SK-N-SH (cell line): Measurements from ENCODE around the gene RUFY2. TPM values are rescaled to one million over a fixed set of nuclear protein-coding genes. Genes with fewer than 3 reads are reported as not detected.

ENCODE experiments used
- CTCF ChIA-PET: fragments of 300-600, 350-600 bp; formaldehyde crosslinking; extraction: SDS; loops from one replicate; lab custom pipeline; 2021; lab: Yijun Ruan, JAX
- POLR2A ChIA-PET: fragments of 350-600 bp; sonication (Branson Sonifier 250); formaldehyde crosslinking; extraction: SDS; loops from one replicate; lab custom pipeline; 2020; ENCODE audit warnings: antibody characterized with exemption, inconsistent platforms; lab: Yijun Ruan, JAX
- DNase-seq: peaks from one replicate; pipeline ENCODE4 v3.0.0; 2012
- H2AFZ ChIP-seq: fragments of 200-600 bp; sonication (generic); 2 replicates; pipeline ENCODE4 v1.8.1; 2016; ENCODE audit warnings: antibody characterized with exemption, mild to moderate bottlenecking, low read depth
- H3F3A ChIP-seq: fragments of 200-600 bp; sonication (generic); replicated peaks from 2 replicates; pipeline ENCODE3; 2016; ENCODE audit warnings: antibody characterized with exemption, mild to moderate bottlenecking; ENCODE audit not compliant: insufficient read depth
- H3K27ac ChIP-seq, 2 experiments: fragments of 200-500 bp in 1 of 2; fragments of 200-600 bp in 1 of 2; sonication (Bioruptor generic) in 1 of 2; sonication (generic), shearing (Covaris generic) in 1 of 2; 2 replicates each; pipeline versions ENCODE4 v1.5.1 to v1.6.1; 2014 to 2016; ENCODE audit warnings: low read depth in 2 of 2, inconsistent platforms in 1 of 2, low read length in 1 of 2, mild to moderate bottlenecking in 1 of 2, mixed read lengths in 1 of 2
- H3K27me3 ChIP-seq: fragments of 200-600 bp; sonication (generic), shearing (Covaris generic); 2 replicates; pipeline ENCODE4 v1.6.1; 2016; ENCODE audit warnings: mixed run types; ENCODE audit not compliant: insufficient read depth
- H3K36me3 ChIP-seq, 2 experiments: fragments of 200-500 bp in 1 of 2; fragments of 200-600 bp in 1 of 2; sonication (Bioruptor generic) in 1 of 2; sonication (generic) in 1 of 2; replicated peaks in 1 of 2; 2 replicates each; pipeline versions ENCODE3 to v1.5.1; 2014 to 2016; ENCODE audit warnings: low read length in 1 of 2, mild to moderate bottlenecking in 1 of 2; ENCODE audit not compliant: insufficient read depth in 2 of 2, control insufficient read depth in 1 of 2
- H3K4me1 ChIP-seq, 2 experiments: fragments of 200-500 bp in 1 of 2; fragments of 200-600 bp in 1 of 2; sonication (Bioruptor generic) in 1 of 2; sonication (generic), shearing (Covaris generic) in 1 of 2; 2 replicates each; pipeline versions ENCODE4 v1.5.1 to v1.6.1; 2014 to 2016; ENCODE audit warnings: low read depth in 1 of 2, low read length in 1 of 2, mixed run types in 1 of 2; ENCODE audit not compliant: insufficient read depth in 2 of 2, control insufficient read depth in 1 of 2
- H3K4me2 ChIP-seq: fragments of 200-600 bp; sonication (generic), shearing (Covaris generic); 2 replicates; pipeline ENCODE4 v1.6.1; 2017; ENCODE audit warnings: mixed run types
- H3K4me3 ChIP-seq, 2 experiments: fragments of 200-500 bp in 1 of 2; fragments of 200-600 bp in 1 of 2; sonication (Bioruptor generic) in 1 of 2; sonication (generic), shearing (Covaris generic) in 1 of 2; 2 replicates each; pipeline versions ENCODE4 v1.5.1 to v1.8.1; 2014 to 2016; ENCODE audit warnings: low read depth in 2 of 2, inconsistent platforms in 1 of 2, low read length in 1 of 2, mild to moderate bottlenecking in 1 of 2, mixed read lengths in 1 of 2, moderate library complexity in 1 of 2
- H3K79me2 ChIP-seq: fragments of 200-600 bp; sonication (generic); 2 replicates; pipeline ENCODE4 v1.8.1; 2017; ENCODE audit warnings: mild to moderate bottlenecking; ENCODE audit not compliant: insufficient read depth
- H3K9ac ChIP-seq: fragments of 200-600 bp; sonication (generic); 2 replicates; pipeline ENCODE4 v1.6.1; 2017; ENCODE audit warnings: mixed run types
- H3K9me2 ChIP-seq: fragments of 200-600 bp; sonication (generic); 2 replicates; pipeline ENCODE4 v1.6.1; 2017; ENCODE audit warnings: mixed run types
- H3K9me3 ChIP-seq: fragments of 200-600 bp; sonication (generic); 2 replicates; pipeline ENCODE4 v1.6.1; 2017; ENCODE audit warnings: mixed run types, mild to moderate bottlenecking, moderate library complexity
- H4K20me1 ChIP-seq: fragments of 200-600 bp; sonication (generic); 2 replicates; pipeline ENCODE4 v1.6.1; 2017; ENCODE audit warnings: mild to moderate bottlenecking, mixed run types; ENCODE audit not compliant: insufficient read depth
- CHD2 ChIP-seq: fragments of 150-350 bp; IDR thresholded peaks from 2 replicates; pipeline ENCODE4 v1.6.1; 2018; ENCODE audit warnings: low read length; ENCODE audit not compliant: partially characterized antibody
- EZH2phosphoT487 ChIP-seq: fragments of 200-600 bp; sonication (generic); IDR thresholded peaks from 2 replicates; pipeline ENCODE4 v1.6.1; 2017; ENCODE audit warnings: low read depth, mixed run types, mild to moderate bottlenecking, antibody characterized with exemption, moderate library complexity, borderline replicate concordance
- FOSL2 ChIP-seq: IDR thresholded peaks from 2 replicates; pipeline ENCODE4 v1.4.0; 2012; ENCODE audit warnings: low read depth, mild to moderate bottlenecking, moderate library complexity, borderline replicate concordance
- FOXM1 ChIP-seq: IDR thresholded peaks from 2 replicates; pipeline ENCODE4 v1.4.0; 2012; ENCODE audit warnings: low read depth, mild to moderate bottlenecking
- GATA2 ChIP-seq: sonication (generic); formaldehyde crosslinking; IDR thresholded peaks from 2 replicates; pipeline ENCODE4 v1.5.0; 2020; ENCODE audit warnings: mild to moderate bottlenecking, missing genetic modification reagents
- JUND ChIP-seq: IDR thresholded peaks from 2 replicates; pipeline ENCODE4 v1.4.0; 2012
- MXI1 ChIP-seq: IDR thresholded peaks from 2 replicates; pipeline ENCODE4 v1.6.1; 2012; ENCODE audit warnings: mild to moderate bottlenecking, low read depth, low read length, improper control_type of control experiment
- RAD21 ChIP-seq: IDR thresholded peaks from 2 replicates; pipeline ENCODE4 v1.6.1; 2012; ENCODE audit warnings: mild to moderate bottlenecking, low read length
- RCOR1 ChIP-seq: fragments of 150-350 bp; IDR thresholded peaks from 2 replicates; pipeline ENCODE4 v1.6.1; 2017; ENCODE audit warnings: antibody characterized with exemption, low read length
- RFX5 ChIP-seq: IDR thresholded peaks from 2 replicates; pipeline ENCODE4 v1.6.1; 2012; ENCODE audit warnings: mild to moderate bottlenecking, improper control_type of control experiment, low read length
- RXRA ChIP-seq: IDR thresholded peaks from 2 replicates; pipeline ENCODE4 v1.4.0; 2012; ENCODE audit warnings: low read depth, mild to moderate bottlenecking, borderline replicate concordance
- SIN3A ChIP-seq: IDR thresholded peaks from 2 replicates; pipeline ENCODE4 v1.6.1; 2012; ENCODE audit warnings: low read depth, mild to moderate bottlenecking, low read length, moderate library complexity, borderline replicate concordance
- SMC3 ChIP-seq: IDR thresholded peaks from 2 replicates; pipeline ENCODE4 v1.6.1; 2012; ENCODE audit warnings: low read depth, low read length, improper control_type of control experiment
- TEAD4 ChIP-seq: IDR thresholded peaks from 2 replicates; pipeline ENCODE4 v1.4.0; 2012; ENCODE audit warnings: mild to moderate bottlenecking, borderline replicate concordance; ENCODE audit not compliant: insufficient read depth
- WGBS: methylation state at CpG from one replicate; pipeline ENCODE4 v1.1.6; 2017; ENCODE audit warnings: low lambda C conversion rate; 5-methylcytosine and 5-hydroxymethylcytosine counted together
- polyA plus RNA-seq, 3 experiments: library from polyadenylated mRNA; depleted of rRNA; stranded (reverse); fragments of >200 nt; gene quantifications; 2 replicates each; pipeline ENCODE4 v1.2.3, GENCODE V29; 2012
- TF ChIP-seq, protein P1 (sequence below): IDR thresholded peaks from 2 replicates; pipeline ENCODE4 v1.6.1; 2012; ENCODE audit warnings: mild to moderate bottlenecking, low read depth, low read length, moderate library complexity
- TF ChIP-seq, protein P2 (sequence below): IDR thresholded peaks from 2 replicates; pipeline ENCODE4 v1.4.0; 2012; ENCODE audit warnings: low read depth
- TF ChIP-seq, protein P3 (sequence below): fragments of 150-350 bp; IDR thresholded peaks from 2 replicates; pipeline ENCODE4 v1.6.1; 2016; ENCODE audit warnings: mild to moderate bottlenecking, low read depth, low read length
- TF ChIP-seq, protein P4 (sequence below): IDR thresholded peaks from 2 replicates; pipeline ENCODE4; 2012
- TF ChIP-seq, protein P5 (sequence below): IDR thresholded peaks from 2 replicates; pipeline ENCODE4 v1.4.0; 2012; ENCODE audit warnings: low read depth, borderline replicate concordance
- TF ChIP-seq, protein P6 (sequence below): fragments of 150-350 bp; IDR thresholded peaks from 2 replicates; pipeline ENCODE4 v1.6.1; 2017; ENCODE audit warnings: antibody characterized with exemption, low read length, low read depth, borderline replicate concordance

The RUFY2 gene
- polyA plus RNA-seq, 1 of the 3 experiments (the other 2 are of a cell fraction): 6.2 TPM

DNA sequence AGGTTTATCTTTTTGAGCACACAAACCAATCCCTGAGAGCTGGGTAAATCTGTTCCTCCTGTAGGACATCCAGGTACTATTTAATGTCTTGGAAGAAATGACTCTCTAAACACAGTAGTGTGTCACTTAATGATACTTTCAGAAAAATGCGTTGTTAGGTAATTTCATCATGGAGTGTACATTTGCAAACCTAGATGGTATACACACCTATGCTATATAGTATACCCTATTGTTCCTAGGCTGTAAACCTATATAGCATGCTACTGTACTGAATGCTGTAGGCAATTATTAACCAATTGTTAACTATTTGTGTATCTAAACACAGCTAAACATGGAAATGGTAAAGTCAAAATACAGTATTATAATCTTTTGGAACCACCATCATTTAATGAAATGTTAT is 10.1 kb downstream of the RUFY2 start:
- no peak overlapping the region for H3K27ac ChIP-seq
- H3K79me2 ChIP-seq: peaks cover 66% of the 10 kb centered on the region
- POLR2A ChIA-PET: no interaction called here
- no peak overlapping the region for H3K9ac ChIP-seq
- no peaks in the 10 kb centered on the region for H3K9me3 ChIP-seq
- H3K4me3 ChIP-seq: no peak overlapping the region
- no peaks in the 10 kb centered on the region for H4K20me1 ChIP-seq
- CTCF ChIA-PET: no interaction called here
- WGBS: 100% methylated on average over 1 of the region's 1 CpG
- H2AFZ ChIP-seq: no peak overlapping the region
- no peaks in the 10 kb centered on the region for H3K27me3 ChIP-seq
- no peaks in the 10 kb centered on the region for H3K4me1 ChIP-seq
- DNase-seq: no peak
- TF ChIP-seq JUND (no peak), RFX5 (no peak), RAD21 (no peak), SIN3A (no peak), FOSL2 (no peak), RCOR1 (no peak), CHD2 (no peak), TEAD4 (no peak), FOXM1 (no peak), SMC3 (no peak), EZH2phosphoT487 (no peak), MXI1 (no peak), RXRA (no peak), GATA2 (no peak)
- TF ChIP-seq, protein P1, sequence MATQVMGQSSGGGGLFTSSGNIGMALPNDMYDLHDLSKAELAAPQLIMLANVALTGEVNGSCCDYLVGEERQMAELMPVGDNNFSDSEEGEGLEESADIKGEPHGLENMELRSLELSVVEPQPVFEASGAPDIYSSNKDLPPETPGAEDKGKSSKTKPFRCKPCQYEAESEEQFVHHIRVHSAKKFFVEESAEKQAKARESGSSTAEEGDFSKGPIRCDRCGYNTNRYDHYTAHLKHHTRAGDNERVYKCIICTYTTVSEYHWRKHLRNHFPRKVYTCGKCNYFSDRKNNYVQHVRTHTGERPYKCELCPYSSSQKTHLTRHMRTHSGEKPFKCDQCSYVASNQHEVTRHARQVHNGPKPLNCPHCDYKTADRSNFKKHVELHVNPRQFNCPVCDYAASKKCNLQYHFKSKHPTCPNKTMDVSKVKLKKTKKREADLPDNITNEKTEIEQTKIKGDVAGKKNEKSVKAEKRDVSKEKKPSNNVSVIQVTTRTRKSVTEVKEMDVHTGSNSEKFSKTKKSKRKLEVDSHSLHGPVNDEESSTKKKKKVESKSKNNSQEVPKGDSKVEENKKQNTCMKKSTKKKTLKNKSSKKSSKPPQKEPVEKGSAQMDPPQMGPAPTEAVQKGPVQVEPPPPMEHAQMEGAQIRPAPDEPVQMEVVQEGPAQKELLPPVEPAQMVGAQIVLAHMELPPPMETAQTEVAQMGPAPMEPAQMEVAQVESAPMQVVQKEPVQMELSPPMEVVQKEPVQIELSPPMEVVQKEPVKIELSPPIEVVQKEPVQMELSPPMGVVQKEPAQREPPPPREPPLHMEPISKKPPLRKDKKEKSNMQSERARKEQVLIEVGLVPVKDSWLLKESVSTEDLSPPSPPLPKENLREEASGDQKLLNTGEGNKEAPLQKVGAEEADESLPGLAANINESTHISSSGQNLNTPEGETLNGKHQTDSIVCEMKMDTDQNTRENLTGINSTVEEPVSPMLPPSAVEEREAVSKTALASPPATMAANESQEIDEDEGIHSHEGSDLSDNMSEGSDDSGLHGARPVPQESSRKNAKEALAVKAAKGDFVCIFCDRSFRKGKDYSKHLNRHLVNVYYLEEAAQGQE: no peak
- TF ChIP-seq, protein P2, sequence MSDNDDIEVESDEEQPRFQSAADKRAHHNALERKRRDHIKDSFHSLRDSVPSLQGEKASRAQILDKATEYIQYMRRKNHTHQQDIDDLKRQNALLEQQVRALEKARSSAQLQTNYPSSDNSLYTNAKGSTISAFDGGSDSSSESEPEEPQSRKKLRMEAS: no peak
- TF ChIP-seq, protein P3, sequence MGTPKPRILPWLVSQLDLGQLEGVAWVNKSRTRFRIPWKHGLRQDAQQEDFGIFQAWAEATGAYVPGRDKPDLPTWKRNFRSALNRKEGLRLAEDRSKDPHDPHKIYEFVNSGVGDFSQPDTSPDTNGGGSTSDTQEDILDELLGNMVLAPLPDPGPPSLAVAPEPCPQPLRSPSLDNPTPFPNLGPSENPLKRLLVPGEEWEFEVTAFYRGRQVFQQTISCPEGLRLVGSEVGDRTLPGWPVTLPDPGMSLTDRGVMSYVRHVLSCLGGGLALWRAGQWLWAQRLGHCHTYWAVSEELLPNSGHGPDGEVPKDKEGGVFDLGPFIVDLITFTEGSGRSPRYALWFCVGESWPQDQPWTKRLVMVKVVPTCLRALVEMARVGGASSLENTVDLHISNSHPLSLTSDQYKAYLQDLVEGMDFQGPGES: no peak
- TF ChIP-seq, protein P4, sequence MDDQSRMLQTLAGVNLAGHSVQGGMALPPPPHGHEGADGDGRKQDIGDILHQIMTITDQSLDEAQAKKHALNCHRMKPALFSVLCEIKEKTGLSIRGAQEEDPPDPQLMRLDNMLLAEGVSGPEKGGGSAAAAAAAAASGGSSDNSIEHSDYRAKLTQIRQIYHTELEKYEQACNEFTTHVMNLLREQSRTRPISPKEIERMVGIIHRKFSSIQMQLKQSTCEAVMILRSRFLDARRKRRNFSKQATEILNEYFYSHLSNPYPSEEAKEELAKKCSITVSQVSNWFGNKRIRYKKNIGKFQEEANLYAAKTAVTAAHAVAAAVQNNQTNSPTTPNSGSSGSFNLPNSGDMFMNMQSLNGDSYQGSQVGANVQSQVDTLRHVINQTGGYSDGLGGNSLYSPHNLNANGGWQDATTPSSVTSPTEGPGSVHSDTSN: no peak
- TF ChIP-seq, protein P5, sequence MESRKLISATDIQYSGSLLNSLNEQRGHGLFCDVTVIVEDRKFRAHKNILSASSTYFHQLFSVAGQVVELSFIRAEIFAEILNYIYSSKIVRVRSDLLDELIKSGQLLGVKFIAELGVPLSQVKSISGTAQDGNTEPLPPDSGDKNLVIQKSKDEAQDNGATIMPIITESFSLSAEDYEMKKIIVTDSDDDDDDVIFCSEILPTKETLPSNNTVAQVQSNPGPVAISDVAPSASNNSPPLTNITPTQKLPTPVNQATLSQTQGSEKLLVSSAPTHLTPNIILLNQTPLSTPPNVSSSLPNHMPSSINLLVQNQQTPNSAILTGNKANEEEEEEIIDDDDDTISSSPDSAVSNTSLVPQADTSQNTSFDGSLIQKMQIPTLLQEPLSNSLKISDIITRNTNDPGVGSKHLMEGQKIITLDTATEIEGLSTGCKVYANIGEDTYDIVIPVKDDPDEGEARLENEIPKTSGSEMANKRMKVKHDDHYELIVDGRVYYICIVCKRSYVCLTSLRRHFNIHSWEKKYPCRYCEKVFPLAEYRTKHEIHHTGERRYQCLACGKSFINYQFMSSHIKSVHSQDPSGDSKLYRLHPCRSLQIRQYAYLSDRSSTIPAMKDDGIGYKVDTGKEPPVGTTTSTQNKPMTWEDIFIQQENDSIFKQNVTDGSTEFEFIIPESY: no peak
- TF ChIP-seq, protein P6, sequence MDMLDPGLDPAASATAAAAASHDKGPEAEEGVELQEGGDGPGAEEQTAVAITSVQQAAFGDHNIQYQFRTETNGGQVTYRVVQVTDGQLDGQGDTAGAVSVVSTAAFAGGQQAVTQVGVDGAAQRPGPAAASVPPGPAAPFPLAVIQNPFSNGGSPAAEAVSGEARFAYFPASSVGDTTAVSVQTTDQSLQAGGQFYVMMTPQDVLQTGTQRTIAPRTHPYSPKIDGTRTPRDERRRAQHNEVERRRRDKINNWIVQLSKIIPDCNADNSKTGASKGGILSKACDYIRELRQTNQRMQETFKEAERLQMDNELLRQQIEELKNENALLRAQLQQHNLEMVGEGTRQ: no peak
- H3K9me2 ChIP-seq: no peaks in the 10 kb centered on the region
- no peak overlapping the region for H3K4me2 ChIP-seq
- H3K36me3 ChIP-seq: peaks cover 26 to 62% of the 10 kb centered on the region in 2 experiments
- peaks cover 10% of the 10 kb centered on the region for H3F3A ChIP-seq
